Measurements from ENCODE around the gene CALY.

The CALY gene

DNA sequence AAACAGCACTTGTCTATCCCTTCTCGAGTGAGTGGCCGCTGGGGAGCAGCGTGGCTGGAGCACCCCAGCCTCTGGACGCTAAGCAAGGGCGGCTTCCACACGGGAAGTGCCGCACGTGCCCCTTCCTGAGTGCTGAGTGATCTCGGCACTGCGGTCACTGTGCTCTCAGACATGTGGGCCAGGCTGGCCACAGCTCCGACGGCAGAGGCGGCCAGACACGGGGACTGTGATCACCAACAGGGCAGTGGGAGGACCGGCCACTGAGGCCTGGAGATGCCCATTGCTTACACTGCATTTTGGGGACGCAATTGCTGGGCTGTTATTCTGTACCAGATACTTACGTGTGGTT lies 29.4 kb upstream of the CALY start:
- in situ Hi-C loops (cut with HindIII; ENCODE audit: low sequenced_read_pairs): no loop called here
- DNase-seq (ENCODE audit: low read depth): no peak
- TF ChIP-seq, protein P1, sequence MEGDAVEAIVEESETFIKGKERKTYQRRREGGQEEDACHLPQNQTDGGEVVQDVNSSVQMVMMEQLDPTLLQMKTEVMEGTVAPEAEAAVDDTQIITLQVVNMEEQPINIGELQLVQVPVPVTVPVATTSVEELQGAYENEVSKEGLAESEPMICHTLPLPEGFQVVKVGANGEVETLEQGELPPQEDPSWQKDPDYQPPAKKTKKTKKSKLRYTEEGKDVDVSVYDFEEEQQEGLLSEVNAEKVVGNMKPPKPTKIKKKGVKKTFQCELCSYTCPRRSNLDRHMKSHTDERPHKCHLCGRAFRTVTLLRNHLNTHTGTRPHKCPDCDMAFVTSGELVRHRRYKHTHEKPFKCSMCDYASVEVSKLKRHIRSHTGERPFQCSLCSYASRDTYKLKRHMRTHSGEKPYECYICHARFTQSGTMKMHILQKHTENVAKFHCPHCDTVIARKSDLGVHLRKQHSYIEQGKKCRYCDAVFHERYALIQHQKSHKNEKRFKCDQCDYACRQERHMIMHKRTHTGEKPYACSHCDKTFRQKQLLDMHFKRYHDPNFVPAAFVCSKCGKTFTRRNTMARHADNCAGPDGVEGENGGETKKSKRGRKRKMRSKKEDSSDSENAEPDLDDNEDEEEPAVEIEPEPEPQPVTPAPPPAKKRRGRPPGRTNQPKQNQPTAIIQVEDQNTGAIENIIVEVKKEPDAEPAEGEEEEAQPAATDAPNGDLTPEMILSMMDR (IDR thresholded peaks at IDR 0.05; ENCODE audit: low read depth, low read length, missing control alignments): no peak

DNA sequence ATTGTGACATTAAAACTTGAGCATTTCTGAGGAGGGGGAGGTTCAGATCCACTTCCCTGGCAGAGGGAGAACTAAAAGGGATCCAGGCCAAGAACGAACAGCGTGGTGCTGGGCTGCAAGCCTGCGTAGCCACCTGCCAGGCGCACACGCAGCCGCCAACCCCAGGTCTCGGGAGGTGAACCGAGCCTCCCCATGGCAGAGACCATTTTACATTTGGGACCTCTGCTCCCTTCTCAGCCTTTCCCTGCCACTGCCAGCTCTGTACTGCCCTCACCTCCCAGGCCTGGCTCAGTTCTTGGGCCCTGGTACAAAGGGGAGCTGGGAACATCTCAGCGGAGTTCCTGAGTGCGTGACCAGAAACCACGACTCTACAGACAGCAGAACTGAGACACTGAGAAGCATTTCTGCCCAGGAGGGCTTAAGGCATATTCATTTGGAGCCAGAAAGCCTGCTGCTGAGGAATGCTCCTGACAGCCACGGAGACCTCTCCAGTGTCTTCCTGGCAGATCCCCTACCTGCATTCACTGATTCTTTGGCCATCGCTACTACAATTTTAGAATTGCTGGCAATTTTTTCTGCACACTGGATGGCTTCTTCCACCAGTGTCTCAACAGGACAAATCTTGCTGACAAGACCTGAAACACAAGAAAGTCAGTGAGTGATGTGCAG lies 28.9 kb upstream of the CALY start:
- no peak overlapping the region for H3K4me3 ChIP-seq (ENCODE audit: low read depth, low read length)
- in situ Hi-C loops (cut with HindIII; ENCODE audit: low sequenced_read_pairs): no loop called here
- no peak for DNase-seq (ENCODE audit: low read depth)
- TF ChIP-seq, protein P1 (IDR thresholded peaks at IDR 0.05; ENCODE audit: low read depth, low read length, missing control alignments): no peak

More for the DNA sequence above, 29.4 kb upstream of the CALY start:
- no peak overlapping the region for H3K4me3 ChIP-seq (ENCODE audit: low read depth, low read length)

DNA sequence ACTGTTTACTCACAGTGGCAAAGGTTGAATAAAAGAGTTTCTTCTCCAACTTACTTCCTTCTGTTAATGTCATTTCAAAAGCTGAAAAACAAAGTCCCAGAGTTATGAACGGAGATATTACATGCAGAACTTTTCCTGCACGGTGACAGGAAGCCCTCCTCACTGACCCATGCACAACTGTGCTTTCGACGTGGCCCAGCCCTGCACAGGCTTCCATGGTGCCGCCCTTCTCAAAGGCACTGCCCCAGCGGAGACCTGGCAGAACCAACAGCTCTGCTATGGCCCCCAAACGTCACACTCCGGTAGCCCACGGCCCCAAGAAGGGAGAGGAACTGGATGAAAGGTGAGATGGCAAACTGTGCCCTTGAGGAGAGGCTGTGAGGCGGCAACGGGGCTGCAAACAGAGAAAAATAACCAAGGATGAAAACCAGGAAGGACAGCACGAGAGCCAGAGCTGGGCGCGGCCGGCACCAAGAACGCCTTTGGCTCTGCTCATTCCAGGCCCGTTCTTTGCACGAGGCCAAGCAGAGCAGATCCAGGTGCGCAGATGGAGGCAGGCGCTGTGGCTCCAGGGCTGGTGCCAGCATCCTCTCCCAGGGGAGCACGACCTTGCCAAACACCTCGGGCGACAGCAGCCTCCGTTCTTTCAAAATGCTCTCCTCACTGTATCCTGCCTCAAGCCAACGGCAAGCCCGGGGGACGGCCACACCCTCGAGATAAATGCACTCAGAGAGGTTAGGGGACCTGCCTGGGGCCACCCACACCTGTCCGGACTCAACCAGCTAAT lies 28.1 kb upstream of the CALY start:
- H3K4me3 ChIP-seq (ENCODE audit: low read depth, low read length): no peak overlapping the region
- in situ Hi-C loops (cut with HindIII; ENCODE audit: low sequenced_read_pairs): no loop called here
- TF ChIP-seq, protein P1 (IDR thresholded peaks at IDR 0.05; ENCODE audit: low read depth, low read length, missing control alignments): no peak
- DNase-seq (ENCODE audit: low read depth): no peak

DNA sequence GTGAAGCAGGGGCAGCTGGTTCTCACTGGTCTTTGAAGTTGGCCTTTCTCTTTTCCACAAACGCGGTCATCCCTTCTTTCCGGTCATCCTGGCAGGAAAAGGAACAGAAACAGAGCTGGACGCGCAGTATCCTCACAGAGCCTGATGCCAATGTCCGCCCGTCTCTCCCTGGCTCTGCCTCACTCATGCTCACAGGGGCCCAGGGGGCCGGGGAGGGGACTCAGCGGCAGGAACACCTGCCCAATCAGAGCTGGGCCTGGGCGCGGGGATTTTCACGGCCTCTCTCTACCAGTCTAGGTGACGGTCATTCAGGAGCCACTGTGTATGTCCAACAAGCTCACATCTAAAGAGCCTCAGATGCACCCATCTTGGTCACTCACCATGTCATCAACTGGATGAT lies 26.1 kb upstream of the CALY start:
- DNase-seq (ENCODE audit: low read depth): no peak
- TF ChIP-seq, protein P1 (IDR thresholded peaks at IDR 0.05; ENCODE audit: low read depth, low read length, missing control alignments): no peak
- in situ Hi-C loops (cut with HindIII; ENCODE audit: low sequenced_read_pairs): no loop called here
- H3K4me3 ChIP-seq (ENCODE audit: low read depth, low read length): no peak overlapping the region

DNA sequence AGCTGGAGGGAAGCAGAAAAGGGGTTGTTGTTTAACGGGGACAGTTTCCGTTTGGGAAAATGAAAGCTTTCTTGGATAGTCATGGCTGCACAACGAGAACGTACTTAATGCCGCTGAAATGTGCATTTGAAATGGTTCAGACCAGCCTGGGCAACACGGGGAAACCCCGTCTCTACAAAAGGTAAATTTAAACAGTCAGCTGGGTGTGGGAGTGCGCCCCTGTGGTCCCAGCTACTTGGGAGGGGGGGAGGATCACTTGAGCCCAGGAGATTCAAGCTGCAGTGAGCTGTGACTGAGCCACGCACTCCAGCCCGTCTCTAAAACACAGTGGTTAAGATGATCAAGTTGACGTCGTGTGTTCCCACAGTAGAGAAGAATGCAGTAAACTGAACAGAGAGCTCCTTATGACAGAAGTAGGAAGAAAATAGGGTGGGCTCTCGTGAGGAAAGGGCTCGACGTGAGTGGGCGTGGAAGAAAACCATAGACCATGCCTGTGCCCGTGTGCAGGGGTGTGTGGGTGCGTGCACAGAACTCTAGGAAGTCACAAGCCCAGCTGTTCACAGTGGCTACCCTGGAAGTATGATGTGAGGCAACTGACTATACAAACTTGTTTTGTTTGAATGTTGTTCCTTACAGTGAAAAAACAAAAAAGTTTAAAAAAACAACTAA lies 25.2 kb upstream of the CALY start:
- no peak for DNase-seq (ENCODE audit: low read depth)
- H3K4me3 ChIP-seq (ENCODE audit: low read depth, low read length): no peak overlapping the region
- TF ChIP-seq, protein P1 (IDR thresholded peaks at IDR 0.05; ENCODE audit: low read depth, low read length, missing control alignments): no peak
- in situ Hi-C loops (cut with HindIII; ENCODE audit: low sequenced_read_pairs): no loop called here

DNA sequence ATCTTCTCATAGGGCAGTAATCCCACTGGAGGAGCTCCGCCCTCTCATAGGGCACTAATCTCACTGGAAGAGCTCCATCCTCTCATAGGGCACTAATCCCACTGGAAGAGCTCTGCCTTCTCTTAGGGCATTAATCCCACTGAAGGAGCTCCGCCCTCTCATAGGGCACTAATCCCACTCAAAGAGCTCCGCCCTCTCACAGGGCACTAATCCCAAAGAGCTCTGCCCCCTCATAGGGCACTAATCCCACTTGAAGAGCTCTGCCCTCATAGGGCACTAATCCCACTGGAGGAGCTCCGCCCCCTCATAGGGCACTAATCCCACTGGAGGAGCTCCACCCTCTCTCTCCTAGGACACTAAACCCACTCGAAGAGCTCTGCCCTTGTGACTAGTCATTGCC lies 24.5 kb upstream of the CALY start:
- TF ChIP-seq, protein P1 (IDR thresholded peaks at IDR 0.05; ENCODE audit: low read depth, low read length, missing control alignments): no peak
- in situ Hi-C loops (cut with HindIII; ENCODE audit: low sequenced_read_pairs): no loop called here
- DNase-seq (ENCODE audit: low read depth): no peak
- H3K4me3 ChIP-seq (ENCODE audit: low read depth, low read length): no peak overlapping the region

Measured in astrocyte of the cerebellum (primary cell).